GM13976 (cell line): ENCODE results near the gene PTPN5.

ENCODE experiments used
- DNase-seq: peaks from one replicate; pipeline ENCODE4 v3.0.0; 2012; ENCODE audit warnings: low spot score
- CTCF ChIP-seq: IDR thresholded peaks from 2 replicates; pipeline ENCODE4 v1.5.1; 2012; ENCODE audit warnings: borderline replicate concordance, mild to moderate bottlenecking; ENCODE audit not compliant: insufficient read depth; ENCODE audit errors: extremely low read depth, missing control alignments, control extremely low read depth
- in situ Hi-C: fragments of 300-500 bp; cut with MboI; formaldehyde crosslinking; loops from one replicate; pipeline ENCODE4 v1.12.0; 2022; ENCODE audit warnings: low sequenced_read_pairs, mixed read lengths, inconsistent platforms; ENCODE audit not compliant: unreplicated experiment

PTPN5 gene

GRCh38 chr11:18748766-18749365, 42.7 kb downstream of the PTPN5 start:
- in situ Hi-C loops: loop anchor here (25.0 kb wide), 1 partner anchor 512 kb away; the partner anchor contains the start of genes SAA2 and SAA4
- DNase-seq: no peak
- no peak for TF ChIP-seq CTCF

- in situ Hi-C loops: loop anchor here (25.0 kb wide), 1 partner anchor 508 kb away; the partner anchor contains the start of genes SAA2 and SAA4
- no peak for TF ChIP-seq CTCF
- no peak for DNase-seq
Measured at GRCh38 chr11:18745251-18745650, 46.3 kb downstream of the PTPN5 start.

- in situ Hi-C loops: loop anchor here (25.0 kb wide), 1 partner anchor 507 kb away; the partner anchor contains the start of genes SAA2 and SAA4
- no peak for DNase-seq
- no peak for TF ChIP-seq CTCF
Measured at GRCh38 chr11:18743900-18744514, 47.6 kb downstream of the PTPN5 start.

GRCh38 chr11:18743365-18743764, 48.2 kb downstream of the PTPN5 start:
- in situ Hi-C loops: loop anchor here (25.0 kb wide), 1 partner anchor 506 kb away; the partner anchor contains the start of genes SAA2 and SAA4
- TF ChIP-seq CTCF: no peak
- no peak for DNase-seq

GRCh38 chr11:18741783-18742182, 49.8 kb downstream of the PTPN5 start:
- in situ Hi-C loops: loop anchor here (25.0 kb wide), 1 partner anchor 504 kb away; the partner anchor contains the start of genes SAA2 and SAA4
- DNase-seq: no peak
- no peak for TF ChIP-seq CTCF

GRCh38 chr11:18739685-18740084, 51.9 kb downstream of the PTPN5 start:
- no peak for TF ChIP-seq CTCF
- DNase-seq: no peak
- in situ Hi-C loops: loop anchor here (10.0 to 25.0 kb wide), 2 partner anchors 185 to 502 kb away; partner anchors contain the start of genes SAA2 and SAA4
